Measurements from ENCODE around the gene TREH.

Gene TREH

GRCh38 chr11:118661425-118662301 lies 17.8 kb downstream of the TREH start:
- DNase-seq, result no peak
- TF ChIP-seq, protein P1, sequence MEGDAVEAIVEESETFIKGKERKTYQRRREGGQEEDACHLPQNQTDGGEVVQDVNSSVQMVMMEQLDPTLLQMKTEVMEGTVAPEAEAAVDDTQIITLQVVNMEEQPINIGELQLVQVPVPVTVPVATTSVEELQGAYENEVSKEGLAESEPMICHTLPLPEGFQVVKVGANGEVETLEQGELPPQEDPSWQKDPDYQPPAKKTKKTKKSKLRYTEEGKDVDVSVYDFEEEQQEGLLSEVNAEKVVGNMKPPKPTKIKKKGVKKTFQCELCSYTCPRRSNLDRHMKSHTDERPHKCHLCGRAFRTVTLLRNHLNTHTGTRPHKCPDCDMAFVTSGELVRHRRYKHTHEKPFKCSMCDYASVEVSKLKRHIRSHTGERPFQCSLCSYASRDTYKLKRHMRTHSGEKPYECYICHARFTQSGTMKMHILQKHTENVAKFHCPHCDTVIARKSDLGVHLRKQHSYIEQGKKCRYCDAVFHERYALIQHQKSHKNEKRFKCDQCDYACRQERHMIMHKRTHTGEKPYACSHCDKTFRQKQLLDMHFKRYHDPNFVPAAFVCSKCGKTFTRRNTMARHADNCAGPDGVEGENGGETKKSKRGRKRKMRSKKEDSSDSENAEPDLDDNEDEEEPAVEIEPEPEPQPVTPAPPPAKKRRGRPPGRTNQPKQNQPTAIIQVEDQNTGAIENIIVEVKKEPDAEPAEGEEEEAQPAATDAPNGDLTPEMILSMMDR (IDR thresholded peaks at IDR 0.05; ENCODE audit: low read depth, low read length), result no peak
- Histone ChIP-seq H3K4me1 (peaks cover 5% of the 10 kb centered on the region), H3K27me3 (no peaks in the 10 kb centered on the region), H3K9me3 (no peaks in the 10 kb centered on the region), H3K4me3 (ENCODE audit: low read depth, low read length) (no peak overlapping the region), H3K36me3 (no peaks in the 10 kb centered on the region)

DNA sequence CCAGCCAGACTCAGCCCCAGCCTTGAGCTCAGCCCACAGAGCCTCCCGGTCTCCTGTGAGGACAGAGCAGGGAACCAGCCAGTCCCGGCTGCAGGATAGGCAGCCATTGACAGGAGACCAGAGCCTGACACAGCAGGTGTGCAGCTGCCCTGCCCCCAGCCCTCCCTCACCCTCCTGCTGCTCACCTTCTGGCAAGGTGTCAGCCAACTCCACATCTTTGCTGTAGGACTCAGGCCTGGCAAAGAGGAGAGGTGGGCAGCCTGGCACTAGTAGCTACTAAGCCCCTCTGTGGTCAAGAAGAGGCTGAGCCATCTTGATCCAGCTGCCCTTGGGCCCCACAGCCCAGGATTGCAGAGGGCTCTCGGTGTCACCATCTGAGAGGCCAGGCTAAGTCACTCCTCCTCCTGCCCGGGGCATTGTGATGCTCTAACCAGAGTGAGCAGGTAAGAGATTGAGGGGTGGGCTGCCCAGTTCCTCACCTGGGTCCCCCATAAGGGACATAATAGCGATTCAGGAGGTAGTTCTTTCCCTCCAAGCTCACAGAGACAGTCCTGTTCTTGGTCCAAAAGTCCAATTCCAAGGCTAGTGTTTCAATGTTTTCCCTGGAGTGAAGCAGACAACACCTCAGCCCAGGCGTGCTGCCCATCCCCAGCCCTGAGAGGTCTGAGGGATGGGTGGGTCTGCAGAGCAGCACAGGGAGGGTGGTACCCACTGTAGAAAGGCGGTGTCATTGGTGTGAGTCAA lies 18.6 kb downstream of the TREH start:
- Histone ChIP-seq H3K9me3 (no peaks in the 10 kb centered on the region), H3K36me3 (no peaks in the 10 kb centered on the region), H3K4me3 (ENCODE audit: low read depth, low read length) (no peak overlapping the region), H3K4me1 (peaks cover 5% of the 10 kb centered on the region), H3K27me3 (no peaks in the 10 kb centered on the region)
- no peak for DNase-seq
- TF ChIP-seq, protein P1 (IDR thresholded peaks at IDR 0.05; ENCODE audit: low read depth, low read length), result no peak

DNA sequence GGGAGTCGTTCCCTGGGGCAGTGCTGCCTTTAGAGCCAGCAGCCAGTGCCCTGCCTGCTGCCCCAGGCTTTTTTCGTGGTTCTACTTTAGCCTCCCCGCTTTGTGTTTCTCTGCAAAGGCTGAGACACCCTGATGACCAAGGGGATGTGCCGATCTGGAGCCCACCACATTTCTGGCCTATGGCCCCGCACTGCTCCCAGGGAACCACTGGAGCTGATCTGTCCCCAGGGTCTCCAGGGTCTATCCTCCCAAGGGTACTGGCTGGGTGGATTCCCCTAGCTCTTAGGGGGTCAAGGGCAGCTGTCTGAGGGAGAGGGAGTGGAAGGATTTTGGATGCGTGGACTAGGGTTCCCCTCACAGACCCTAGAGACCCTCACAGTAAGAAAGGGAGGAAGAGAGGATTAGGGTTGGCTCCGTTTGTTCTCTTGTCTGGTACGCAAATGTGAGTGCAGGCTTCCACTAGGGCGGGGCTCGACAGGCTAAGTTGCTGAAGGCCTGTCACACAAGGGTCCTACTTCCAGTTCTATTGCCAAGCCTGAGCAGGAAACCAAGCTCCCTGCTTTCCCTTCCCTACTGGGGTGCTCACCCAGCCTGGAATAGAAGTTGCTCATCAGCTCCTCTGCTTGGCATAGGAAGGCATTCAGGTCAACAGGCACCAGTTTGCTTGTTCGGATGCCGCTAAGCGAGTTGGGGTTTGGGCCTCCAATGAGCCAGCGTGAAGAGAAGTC lies 19.3 kb downstream of the TREH start:
- DNase-seq, result no peak
- no peaks in the 10 kb centered on the region for H3K36me3 ChIP-seq
- H3K4me3 ChIP-seq (ENCODE audit: low read depth, low read length), result no peak overlapping the region
- no peaks in the 10 kb centered on the region for H3K27me3 ChIP-seq
- TF ChIP-seq, protein P1 (IDR thresholded peaks at IDR 0.05; ENCODE audit: low read depth, low read length), result no peak
- peaks cover 5% of the 10 kb centered on the region for H3K4me1 ChIP-seq
- no peaks in the 10 kb centered on the region for H3K9me3 ChIP-seq

GRCh38 chr11:118659314-118659952 lies 20.0 kb downstream of the TREH start:
- peak; percentile 95 for DNase-seq
- no peak overlapping the region for H3K4me3 ChIP-seq (ENCODE audit: low read depth, low read length)
- H3K4me1 ChIP-seq, result peaks cover 5% of the 10 kb centered on the region
- H3K36me3 ChIP-seq, result no peaks in the 10 kb centered on the region
- no peaks in the 10 kb centered on the region for H3K27me3 ChIP-seq
- TF ChIP-seq, protein P1 (IDR thresholded peaks at IDR 0.05; ENCODE audit: low read depth, low read length), result peak; percentile 95
- H3K9me3 ChIP-seq, result no peaks in the 10 kb centered on the region

DNA sequence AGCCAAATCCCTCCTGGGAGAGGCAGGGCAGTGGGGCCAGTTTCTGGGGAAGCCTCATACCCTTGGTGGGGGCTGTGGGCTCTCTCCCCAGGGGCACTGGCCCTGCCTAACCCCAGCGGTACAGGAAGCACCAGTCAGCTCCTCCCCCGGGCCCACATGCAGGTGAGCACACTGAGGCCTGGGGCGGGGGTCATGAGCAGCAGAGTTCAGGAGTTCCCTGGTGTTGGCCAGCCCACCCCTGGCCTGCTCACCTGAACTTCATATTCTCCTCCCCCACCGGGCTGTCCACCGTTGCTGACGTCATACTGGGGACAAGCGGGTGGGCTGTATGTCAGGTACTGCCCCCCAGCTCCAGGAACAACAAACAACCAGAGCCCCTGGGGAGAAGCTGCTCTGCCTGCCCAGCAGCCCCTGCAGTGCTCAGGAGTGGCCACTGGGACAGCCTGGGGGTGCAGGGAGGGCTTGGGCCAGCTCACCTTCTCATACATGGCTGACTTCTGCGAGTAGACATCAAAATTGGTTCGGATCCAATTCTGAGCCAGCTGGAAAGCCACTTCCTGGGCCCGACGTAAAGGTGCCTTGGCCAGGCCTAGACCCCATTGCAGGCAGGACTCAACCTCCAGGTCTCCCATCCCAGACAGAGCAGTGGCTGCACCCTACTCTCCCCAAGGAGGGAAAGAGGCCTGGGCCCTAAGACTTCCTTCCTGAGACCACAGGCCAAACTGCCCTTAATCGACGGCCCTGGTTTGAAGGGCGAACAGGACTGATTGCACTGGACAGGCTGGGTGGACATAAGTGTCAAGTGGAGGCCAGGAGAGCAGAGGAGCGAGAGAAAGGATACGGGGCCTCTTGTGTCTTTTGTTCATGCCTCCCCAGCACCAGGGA lies 20.8 kb downstream of the TREH start:
- Histone ChIP-seq H3K9me3 (no peaks in the 10 kb centered on the region), H3K36me3 (no peaks in the 10 kb centered on the region), H3K4me3 (ENCODE audit: low read depth, low read length) (no peak overlapping the region), H3K4me1 (peaks cover 5% of the 10 kb centered on the region), H3K27me3 (no peaks in the 10 kb centered on the region)
- no peak for DNase-seq
- TF ChIP-seq, protein P1 (IDR thresholded peaks at IDR 0.05; ENCODE audit: low read depth, low read length), result no peak
